GM21360 (cell line): ENCODE measurements around the gene PLCL2.

Source experiments
- ATAC-seq: cut with Tn5 transposase; IDR thresholded peaks from one replicate; pipeline ENCODE4 v1.9.1; 2021; ENCODE audit warnings: mild to moderate bottlenecking, moderate library complexity; ENCODE audit not compliant: unreplicated experiment

PLCL2 gene

DNA sequence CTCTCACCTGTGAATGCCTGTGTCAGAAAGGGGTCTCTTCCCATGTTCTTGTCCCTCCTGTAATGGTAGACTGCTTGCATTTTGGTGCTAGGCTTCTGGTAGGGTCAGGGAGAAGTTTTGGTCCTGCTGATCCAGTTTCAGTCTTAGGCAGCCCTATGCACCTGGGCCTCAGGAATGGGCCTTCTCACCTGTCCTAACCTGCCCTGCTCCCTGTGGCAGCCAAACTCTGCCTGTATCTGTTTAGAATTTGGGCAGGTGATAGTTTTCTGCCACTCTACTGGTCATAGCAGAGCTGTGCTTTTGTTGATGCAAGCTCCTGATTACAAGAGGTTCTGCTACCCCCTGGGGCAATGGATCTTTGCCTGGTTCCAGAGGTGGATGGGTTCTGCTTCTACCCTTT lies 118.7 kb downstream of the PLCL2 start:
- ATAC-seq = no peak

DNA sequence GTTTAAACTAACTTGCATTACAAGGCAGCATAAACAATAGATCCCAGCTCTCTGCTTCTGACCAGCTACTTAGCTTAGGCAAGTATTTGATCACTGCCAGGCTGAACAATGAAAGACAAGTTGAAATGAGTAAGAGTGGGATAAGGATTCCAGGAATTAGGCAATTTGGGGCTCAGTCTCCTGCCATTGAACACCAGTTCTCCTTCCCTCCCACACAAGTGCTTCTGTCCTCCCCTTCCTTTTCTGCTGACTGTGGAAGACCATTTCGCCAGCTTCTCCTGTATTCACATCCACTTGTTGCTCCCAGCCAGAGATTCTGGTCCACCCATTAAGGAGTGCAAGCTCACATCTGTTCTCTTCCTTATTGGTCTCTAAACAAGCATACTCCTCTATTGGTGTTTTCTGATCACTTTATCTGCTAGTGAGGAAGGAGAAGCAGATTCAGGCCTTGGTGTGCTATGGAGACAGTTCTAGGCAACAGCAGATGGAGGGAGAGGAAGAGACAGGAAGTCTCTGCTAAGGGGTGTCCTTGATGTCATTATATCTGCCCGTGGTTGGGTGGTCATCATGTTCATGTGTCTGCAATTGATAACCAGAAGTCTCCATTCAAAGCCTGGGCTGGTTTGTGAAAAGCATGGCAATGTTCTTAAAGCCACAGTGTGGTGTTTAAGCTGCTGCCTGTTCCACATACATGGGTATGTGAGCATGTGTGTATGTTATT lies 121.5 kb downstream of the PLCL2 start:
- ATAC-seq = no peak

DNA sequence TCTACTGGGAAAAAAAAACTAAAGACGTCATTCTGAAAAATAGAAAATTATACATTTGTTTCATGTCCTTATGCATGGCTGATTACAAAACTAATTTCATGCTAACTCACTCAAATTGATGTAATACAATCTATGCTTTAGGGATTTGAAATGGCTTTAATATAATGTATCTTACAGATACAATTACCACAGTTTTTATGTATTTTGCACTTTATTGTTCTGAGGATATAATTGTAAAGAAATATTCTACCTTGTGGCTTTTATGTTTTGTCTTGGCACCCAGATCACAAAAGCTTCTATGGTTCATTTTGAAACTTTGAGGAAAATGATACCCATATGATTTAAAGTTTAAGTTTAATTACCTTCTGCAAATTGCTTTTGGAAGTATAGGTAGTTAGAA lies 122.5 kb downstream of the PLCL2 start:
- ATAC-seq = no peak

DNA sequence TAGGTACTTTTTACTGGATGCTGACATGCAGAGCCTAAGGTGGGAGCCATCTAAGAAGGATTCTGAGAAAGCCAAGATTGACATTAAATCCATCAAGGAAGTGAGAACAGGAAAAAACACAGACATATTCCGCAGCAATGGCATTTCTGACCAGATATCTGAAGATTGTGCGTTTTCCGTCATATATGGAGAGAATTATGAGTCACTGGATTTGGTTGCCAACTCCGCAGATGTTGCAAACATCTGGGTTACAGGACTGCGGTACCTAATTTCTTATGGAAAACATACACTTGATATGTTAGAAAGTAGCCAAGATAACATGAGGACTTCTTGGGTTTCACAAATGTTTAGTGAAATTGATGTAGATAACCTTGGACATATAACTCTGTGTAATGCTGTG lies 125.1 kb downstream of the PLCL2 start:
- no peak for ATAC-seq

DNA sequence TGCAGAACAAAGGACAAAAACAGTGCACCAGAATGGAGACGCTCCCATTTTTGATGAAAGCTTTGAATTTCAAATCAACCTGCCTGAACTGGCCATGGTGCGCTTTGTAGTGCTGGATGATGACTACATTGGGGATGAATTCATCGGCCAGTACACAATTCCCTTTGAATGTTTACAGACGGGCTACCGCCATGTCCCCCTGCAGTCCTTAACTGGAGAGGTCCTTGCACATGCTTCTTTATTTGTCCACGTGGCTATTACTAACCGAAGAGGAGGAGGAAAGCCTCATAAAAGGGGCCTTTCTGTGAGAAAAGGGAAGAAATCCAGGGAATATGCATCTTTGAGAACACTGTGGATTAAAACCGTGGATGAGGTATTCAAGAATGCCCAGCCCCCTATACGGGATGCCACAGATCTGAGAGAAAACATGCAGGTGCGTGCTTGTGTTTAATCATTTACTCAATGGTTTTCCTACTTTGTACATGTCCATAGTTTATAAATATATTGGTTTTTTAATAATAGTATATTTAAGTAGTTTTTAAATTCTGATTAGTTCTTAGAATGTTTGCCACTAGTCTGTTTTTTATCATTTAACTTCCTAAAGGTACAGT lies 127.1 kb downstream of the PLCL2 start:
- no peak for ATAC-seq

DNA sequence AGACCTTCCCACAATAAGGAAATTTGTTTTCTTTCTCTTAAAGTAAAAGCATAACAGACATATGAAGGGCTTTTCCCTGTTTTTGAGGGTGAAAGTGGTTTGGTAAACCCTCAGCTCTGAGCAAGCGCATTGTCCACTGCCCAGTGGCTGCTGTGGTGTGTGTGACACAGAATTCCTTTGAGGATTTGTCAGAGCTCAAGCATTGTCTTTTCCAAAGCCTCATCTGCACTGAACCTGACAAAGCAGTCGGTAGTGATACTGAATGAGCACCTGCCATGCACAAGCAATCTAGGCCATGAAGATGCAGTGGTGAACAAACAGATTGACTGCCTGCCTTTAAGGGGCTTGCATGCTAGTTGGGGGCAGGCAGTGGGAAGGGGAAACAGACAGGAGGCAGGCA lies 128.3 kb downstream of the PLCL2 start:
- ATAC-seq = no peak

DNA sequence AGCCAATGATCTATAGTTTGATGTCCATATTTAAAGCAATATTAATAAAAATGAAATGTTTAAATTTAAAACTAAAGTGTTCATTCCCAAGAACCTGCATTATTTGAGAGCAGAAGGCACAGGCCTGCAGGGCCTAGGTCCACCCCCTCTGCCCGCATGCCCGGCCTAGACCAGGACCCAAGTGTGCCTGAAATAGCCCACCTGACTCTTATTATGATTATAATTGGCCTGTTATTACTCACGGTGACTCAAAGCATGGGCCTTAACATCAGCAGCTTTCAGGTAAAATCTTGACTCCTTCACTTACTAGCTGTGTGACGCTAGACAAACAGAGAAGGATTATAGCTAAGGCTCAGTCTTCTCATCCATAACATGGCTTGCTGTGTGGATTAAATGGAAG lies 128.8 kb downstream of the PLCL2 start:
- no peak for ATAC-seq

DNA sequence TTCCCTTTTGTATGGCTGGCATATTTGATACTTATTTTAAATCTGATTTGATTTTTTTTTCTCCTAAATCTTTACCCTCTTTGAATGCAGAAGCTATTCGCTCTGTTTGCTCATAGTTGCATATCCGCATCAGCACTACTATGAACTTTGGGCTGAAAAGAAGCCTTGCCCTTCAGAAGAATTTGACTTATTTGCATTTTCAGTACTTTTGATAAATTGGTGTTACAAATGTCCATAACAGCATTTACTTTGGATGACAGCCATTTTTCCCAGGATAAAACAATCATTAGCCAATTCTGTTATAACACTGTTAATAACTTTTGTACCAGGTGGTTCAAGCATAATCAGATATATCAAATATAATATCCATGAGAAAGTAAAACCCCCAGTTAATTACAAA lies 129.5 kb downstream of the PLCL2 start:
- ATAC-seq = no peak

DNA sequence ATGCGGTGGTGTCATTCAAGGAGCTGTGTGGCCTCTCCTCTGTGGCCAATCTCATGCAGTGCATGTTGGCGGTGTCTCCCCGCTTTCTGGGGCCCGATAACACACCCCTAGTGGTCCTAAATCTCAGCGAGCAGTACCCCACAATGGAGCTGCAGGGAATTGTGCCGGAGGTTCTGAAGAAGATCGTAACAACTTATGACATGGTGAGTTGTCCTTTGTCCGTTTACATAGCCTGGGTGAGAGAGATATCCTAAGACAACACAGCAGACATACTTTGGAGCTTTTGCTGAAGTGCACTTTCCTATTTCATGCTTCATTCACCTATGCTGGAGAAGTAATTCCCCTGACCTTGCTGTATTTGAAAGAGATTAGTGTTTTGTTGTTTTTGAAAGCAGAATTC lies 130.0 kb downstream of the PLCL2 start:
- ATAC-seq = no peak

DNA sequence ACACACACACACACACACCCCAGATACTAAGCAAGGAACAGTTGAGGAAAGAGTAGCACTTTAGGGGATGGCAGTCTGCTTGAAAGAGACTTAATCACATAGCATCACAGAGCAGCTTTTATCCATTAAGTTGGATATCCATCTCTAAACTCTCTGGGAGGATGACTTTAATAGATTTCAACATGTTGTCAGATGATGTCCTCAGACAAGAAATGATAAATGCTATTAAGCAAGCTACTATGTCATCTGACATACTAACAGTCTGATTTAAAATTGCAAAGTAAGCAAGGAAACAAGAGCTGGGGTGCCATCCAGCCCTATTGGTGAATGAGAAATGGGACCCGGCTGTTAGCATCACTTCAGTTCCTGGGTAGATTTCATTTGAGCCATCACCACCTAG lies 136.9 kb downstream of the PLCL2 start:
- no peak for ATAC-seq

DNA sequence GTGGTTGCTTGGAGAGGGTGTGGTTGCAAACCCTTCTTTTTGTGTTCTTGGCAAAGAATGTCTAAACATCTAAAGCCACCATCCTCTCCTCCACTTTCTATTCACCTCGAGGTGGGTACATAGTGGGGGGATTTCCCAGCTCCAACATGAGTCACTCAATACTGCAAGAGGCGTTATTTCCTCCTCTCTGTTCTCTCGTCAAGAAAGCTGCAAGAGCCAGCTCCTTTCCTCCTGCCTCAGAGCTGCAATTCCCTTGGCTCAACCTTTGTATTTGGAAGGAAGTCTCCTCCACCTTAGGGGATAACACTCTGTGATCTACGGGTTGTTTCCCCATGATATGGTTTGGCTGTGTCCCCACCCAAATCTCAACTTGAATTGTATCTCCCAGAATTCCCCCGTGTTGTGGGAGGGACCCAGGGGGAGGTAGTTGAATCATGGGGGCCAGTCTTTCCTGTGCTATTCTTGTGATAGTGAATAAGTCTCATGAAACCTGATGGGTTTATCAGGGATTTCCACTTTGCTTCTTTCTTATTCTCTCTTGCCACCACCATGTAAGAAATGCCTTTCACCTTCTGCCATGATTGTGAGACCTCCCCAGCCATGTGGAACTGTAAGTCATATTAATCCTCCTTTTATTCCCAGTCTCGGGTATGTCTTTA lies 138.4 kb downstream of the PLCL2 start:
- peak; percentile 88 for ATAC-seq

DNA sequence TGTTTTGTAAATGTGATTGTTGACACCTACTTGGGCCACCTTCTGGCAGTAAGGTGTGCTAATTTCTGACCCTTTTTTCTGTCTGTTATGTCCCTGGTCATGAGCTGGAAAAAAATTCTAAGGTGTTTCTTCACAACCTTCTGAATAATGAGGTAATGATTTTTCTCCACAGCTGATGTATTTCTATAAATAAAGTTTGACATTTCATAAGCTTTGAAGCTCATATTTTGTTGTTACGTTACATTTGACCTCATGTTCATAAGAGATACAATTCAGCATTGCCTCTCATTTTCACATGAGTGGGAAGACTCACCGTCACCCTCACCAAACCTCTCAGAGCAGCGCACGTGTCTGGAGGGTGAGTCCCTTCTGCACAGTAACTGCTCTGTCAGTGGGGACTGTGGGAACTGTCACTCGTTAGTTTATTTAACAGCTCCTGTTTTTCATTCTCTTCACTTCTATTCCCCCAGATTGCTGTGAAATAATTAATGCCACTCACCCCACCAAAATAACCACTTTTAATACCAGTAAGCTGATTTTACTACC lies 140.9 kb downstream of the PLCL2 start:
- ATAC-seq = no peak

DNA sequence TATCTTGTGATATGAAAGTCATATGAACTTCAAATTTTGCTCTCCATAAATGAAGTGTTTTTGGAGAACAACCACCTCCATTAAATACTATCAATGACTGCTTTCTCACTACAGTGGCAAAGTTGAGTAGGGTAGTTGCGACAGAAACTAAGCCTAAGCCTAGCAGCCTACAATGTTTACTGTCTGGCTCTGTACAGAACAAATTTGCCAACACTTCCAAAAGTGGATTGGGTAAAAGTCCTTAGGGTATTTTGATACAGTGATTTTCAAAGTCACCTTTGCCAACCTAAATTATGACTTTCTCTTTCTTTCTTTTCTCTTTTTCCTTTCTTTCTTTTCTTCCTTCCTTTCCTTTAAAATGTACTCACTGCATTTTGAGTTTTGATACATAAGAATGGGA lies 142.6 kb downstream of the PLCL2 start:
- no peak for ATAC-seq

DNA sequence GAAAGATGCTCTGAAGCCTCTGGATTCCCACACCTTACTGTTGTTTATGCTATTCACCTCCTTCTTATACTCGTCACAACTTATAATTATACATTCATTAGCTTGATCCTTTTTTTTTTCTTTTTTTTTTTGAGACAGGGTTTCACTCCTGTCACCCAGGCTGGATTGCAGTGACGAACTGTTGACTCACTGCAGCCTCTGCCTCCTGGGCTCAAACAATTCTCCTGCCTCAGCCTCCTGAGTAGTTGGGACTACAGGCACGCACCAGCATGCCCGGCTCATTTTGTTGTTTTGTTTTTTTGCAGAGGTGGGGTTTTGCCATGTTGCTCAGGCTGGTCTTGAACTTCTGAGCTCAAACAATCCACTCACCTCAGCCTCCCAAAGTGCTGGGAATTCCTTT lies 143.6 kb downstream of the PLCL2 start:
- no peak for ATAC-seq

DNA sequence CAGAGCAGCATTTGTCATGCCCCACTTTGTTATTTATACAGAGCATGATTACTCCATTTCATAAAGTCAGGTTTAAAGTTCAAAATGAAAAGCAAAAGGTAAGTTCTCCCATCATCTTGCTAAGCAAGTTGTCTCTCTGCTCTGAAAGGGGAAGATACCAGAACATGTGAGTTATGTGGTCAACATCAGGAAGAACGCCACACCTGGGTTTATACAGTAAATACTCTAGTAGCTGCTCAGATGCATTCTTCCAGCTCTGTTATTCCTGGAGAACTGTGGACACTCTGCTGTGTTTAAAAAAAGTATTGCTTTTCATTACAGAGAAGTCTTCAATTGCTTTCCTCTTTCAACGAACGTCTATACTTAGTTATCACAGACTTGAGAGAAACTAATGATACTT lies 145.7 kb downstream of the PLCL2 start:
- no peak for ATAC-seq

DNA sequence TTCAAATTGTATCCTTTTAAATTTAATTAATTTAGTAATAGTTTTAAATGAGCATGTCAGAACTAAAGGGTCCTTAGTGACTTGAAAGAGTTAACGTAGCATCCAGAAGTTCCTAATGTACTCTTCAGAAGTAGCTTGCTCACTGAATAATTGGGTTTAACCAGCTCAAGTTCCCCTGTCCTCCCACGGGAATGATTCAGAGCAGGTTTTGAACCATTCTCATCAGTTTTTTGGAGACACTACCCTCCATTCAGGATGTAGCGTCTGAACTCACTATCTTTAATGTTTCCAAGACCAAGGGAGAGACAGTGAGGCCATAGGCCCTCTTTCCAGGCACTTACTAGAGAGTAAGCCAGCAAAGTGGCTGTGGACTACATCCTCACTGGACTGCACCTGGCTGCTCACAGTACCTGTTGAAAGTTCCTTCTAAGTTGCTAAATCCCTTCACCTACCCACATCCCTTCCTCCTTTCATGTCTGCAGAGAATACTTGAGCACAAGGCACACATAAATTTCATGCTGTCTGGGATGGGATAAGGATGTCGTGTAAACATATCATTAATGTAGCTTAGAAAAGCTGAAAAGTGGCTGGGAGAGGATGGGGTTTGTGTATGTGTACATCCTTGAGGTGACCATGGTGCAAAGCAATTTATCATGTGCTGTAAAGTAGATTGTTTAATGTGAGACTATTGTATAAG lies 146.3 kb downstream of the PLCL2 start:
- ATAC-seq = no peak

DNA sequence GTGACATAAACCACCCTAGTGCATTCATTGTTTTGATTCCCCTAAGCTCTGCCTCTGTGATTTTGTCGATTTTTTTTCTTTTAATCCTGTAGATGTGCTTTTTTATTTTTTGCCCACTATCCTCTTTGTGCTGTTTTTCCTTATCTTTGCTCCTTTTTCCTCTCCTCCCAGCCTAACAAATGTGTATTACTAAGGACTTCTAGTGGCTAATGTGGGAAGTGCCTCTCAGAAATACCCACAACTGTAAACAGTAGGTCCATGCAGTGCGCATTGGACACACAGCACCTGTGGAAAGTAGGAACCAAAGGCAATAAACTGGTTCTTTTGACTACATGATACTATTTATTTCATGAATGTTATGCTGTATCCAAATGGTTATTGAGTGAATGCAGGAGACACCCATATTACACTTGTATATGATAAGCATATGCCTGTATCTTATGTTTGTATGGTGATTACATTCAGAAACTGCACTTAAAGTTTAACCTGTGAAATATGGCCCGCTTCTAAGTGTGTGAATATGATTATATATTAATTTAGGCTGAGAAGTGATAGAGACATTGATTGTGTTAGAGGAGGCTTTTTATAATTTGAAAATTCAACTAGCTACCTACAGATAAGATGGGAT lies 147.8 kb downstream of the PLCL2 start:
- peak; percentile 55 for ATAC-seq

DNA sequence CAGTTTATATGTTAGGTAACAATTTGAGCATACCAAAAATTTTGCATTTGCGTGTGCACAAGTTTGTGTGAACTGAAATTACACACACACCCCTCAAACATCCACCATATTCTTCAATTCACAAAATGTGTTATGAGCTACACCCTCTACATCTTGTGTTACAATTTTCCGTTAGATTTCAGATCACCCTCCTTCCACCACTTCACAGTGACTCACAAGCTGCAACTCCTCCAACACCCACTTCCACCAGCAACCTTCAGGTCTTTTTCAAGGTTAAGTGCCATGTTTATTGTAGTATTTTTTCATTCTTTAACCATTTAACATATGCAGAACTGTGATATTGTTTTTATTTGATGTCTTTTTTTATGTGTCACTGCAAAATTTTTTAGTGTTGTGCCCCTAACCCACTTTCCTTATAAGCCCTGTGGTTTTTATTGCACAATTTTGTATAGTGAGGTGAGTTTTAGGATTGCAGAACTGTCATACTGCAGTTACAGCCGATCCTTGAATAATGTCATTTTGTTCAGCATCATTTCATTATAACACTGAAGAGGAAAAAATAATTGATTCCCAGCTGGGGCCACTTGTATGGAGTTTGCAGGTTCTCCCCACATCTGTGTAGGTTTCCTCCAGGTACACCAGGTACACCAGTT lies 148.9 kb downstream of the PLCL2 start:
- no peak for ATAC-seq

DNA sequence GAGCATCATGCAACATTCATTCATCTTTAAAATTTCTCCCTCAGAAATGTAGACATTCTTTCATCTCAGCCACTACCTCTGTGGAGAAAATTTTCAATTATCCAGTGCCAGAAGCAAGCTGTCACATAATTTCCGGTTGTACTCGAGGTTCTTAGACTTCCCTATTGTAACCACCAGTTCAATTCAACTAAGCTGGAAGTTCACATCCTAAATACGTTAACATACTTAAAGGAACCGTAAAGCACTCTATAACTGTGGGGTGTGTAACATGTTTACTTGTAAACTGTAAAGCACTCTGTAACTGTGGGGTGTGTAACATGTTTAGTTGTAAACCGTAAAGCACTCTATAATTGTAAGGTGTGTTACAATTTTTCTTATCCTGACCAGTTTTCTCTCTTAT lies 150.3 kb downstream of the PLCL2 start:
- ATAC-seq = no peak

DNA sequence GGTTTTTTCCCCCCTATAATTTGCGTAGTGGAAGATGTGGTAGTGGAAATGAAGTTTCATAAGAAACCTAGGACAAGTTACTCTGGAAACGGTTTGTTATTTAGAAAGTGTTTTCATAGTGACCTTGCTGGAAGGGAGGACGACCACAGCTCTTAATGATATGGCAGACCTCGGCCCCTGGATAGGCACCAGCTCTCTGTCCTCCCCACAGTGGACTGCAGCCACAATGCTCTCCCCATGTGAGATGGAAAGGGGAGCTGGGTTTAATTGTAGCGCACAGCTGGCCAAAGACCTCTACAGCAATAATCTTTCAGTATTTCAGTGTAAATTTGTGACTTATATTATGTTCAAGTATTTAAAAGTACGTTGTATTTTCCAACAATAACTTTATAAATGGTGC lies 151.2 kb downstream of the PLCL2 start:
- ATAC-seq = no peak

DNA sequence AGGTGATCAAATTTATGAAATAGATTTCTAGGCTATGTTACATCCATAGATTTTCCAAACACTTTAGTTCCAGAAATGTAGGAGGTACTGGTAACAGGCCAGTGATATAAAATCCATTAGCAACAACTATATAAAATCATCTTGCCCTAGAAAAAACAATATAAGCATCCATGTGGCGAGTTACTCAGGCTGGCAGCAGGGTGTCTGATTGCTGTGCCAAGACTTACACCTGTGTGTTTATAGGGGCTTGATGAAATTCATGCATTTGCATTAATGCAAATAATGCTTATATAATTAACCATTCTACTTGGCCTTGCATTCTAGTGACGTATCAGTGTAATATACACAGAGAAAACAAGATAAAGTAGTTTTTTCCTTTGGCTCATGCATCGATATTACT lies 153.4 kb downstream of the PLCL2 start:
- ATAC-seq = no peak
